Neural progenitor cell (in vitro differentiated cells): Measurements from ENCODE around the gene LMO1.

Experiments
- EZH2 ChIP-seq: fragments of 200-600 bp; sonication (generic); IDR thresholded peaks from 2 replicates; pipeline ENCODE4 v1.6.1; 2017; ENCODE audit warnings: antibody characterized with exemption, mild to moderate bottlenecking, moderate library complexity
- TF ChIP-seq, protein P1 (sequence below): fragments of 200-600 bp; sonication (generic); IDR thresholded peaks from 2 replicates; pipeline ENCODE4 v1.5.1; 2017; ENCODE audit warnings: antibody characterized with exemption, mild to moderate bottlenecking

DNA sequence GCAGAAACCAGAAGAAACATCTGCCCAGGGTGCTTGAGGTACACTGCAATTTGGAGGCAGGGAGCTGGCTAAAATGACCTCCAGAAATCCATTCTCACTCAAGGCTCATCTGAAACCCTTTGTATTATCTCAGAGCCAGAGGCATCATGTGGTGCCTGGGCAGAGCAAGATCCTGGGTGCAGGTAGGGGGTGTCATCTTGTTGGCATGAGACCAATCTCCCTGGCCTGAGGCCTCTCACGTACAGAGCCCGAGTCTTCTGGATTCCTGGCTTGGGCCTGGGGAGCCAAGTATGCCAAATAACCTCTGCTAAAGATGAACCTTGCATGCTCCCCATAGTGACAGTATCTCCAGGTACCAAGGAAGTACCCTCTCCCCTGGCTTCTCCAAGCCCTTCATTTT, 2.4 kb downstream of the LMO1 start:
- TF ChIP-seq, protein P1, sequence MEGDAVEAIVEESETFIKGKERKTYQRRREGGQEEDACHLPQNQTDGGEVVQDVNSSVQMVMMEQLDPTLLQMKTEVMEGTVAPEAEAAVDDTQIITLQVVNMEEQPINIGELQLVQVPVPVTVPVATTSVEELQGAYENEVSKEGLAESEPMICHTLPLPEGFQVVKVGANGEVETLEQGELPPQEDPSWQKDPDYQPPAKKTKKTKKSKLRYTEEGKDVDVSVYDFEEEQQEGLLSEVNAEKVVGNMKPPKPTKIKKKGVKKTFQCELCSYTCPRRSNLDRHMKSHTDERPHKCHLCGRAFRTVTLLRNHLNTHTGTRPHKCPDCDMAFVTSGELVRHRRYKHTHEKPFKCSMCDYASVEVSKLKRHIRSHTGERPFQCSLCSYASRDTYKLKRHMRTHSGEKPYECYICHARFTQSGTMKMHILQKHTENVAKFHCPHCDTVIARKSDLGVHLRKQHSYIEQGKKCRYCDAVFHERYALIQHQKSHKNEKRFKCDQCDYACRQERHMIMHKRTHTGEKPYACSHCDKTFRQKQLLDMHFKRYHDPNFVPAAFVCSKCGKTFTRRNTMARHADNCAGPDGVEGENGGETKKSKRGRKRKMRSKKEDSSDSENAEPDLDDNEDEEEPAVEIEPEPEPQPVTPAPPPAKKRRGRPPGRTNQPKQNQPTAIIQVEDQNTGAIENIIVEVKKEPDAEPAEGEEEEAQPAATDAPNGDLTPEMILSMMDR: no peak
- no peak for TF ChIP-seq EZH2
